HG03342 (cell line): ENCODE results near the gene HNRNPUL1.
"Not testable (repeated sequence)": the region's sequence is repeated elsewhere in the genome, so short reads cannot be mapped to it uniquely, and the experiment has no call there.

Source experiments
- ATAC-seq: cut with Tn5 transposase; IDR thresholded peaks from one replicate; pipeline ENCODE4 v1.9.1; 2021; ENCODE audit warnings: mild to moderate bottlenecking, moderate library complexity; ENCODE audit not compliant: unreplicated experiment

Gene HNRNPUL1

DNA sequence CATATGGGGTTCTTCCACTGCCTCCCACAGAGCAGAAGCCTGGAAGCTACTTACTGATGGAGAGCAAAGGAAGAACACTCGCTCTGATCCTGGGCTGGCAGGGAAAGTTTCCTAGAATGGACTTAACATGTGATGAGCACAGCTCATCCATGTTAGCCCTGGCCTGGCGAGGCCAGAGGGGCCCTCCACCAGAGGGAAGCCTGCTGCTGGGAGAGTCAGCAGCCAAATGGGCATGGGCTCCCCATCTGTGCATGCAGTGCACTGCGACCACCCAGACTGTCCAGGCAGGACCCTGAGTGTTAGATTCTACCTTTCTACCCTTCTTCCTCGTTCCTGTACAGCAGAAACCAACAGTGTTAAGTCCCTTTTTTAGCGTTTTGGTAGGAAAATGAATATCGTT lies 8.9 kb downstream of the HNRNPUL1 start:
- ATAC-seq, result no peak

DNA sequence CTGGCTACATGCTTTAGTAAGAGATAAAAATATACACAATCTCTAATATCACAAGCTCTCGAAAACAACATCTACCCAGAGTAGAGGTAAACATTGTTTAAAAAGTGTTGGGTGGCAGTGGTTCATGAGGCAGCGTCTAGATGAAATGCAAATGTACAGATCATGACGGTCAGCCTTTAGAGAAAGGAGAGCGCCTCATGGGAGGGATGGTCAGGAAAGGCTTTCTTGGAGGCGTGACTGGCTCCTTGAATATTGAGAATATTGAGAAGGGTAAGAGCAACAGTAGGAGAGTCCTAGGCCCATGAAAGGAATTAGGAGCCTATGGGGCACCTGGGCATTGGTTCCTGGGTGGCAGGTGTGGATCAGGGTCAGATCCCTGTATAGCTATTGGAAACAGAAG lies 10.6 kb downstream of the HNRNPUL1 start:
- no peak for ATAC-seq

DNA sequence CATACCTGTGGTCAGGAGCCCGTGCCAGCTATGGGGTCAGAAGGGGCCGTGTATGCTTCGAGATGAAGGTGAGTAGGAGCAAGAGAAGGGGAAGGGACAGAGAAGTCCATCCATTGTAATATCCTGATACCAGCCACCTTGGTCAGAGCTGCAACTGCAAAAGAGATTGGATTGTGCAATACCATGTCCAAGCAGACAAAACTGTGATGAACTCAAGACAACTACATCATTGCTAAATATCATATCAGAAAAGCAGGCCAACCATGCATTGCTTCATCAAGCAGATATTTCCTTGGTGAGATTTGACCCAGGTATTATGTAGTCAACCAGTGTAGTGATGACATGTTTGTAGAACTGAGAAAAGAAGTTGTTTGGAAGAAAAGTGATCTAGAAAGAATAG lies 12.1 kb downstream of the HNRNPUL1 start:
- ATAC-seq, result no peak

DNA sequence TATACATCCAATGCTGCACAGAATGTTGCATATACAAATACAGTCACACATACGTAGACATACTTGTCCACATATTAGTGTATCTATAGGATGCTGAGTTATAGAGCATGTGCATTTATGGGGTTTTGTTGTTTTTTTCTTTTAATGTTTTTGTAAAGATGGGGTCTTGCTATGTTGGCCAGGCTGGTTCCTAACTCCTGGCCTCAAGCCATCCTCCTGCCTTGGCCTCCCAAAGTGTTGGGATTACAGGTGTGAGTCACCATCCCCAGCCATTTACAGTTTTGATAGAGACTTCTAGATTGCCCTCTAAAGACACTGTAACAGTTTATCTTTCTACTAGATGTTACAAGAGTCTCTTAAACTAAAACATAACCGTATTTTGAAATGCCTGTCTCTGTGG lies 14.3 kb downstream of the HNRNPUL1 start:
- no peak for ATAC-seq

DNA sequence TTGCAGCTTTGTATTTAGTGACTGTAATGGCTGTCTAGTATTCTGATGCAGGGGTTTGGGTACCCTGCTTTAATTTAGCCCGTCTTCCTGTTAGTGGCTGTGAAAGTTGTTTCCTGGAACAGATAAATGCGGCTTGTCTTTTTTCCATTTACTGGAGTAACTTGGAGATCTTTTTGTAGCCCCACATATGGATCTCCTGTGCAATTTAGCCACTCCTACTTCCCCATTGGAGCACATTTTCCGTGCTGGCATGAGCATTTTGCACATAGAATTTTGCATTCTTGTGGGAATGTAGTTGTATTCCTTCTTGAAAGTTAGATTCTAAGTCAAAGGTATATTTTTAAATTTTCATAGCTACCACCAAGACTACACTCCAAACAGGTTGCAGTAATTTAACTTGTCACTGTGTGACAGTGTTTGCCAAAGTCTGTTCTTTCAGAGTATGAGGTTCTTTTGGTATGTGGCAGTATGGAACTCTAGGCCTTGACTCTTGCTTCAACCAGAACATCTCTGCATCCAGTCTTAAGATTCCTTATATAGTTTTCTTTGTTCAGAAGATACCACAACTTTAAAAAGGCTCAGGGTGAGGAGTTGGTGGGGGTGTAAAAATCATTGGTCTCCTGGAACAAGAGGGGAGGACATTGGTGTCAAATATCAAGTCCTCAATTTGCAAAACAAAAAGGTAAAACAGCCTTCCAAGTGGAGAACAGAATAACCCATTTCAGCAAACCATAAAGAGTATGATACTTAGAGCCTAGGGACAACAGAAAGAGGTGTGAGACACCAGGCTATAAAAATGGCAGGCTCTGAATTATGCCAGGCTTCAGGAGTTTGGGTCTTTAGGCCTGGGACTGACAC lies 24.7 kb downstream of the HNRNPUL1 start:
- no peak for ATAC-seq

DNA sequence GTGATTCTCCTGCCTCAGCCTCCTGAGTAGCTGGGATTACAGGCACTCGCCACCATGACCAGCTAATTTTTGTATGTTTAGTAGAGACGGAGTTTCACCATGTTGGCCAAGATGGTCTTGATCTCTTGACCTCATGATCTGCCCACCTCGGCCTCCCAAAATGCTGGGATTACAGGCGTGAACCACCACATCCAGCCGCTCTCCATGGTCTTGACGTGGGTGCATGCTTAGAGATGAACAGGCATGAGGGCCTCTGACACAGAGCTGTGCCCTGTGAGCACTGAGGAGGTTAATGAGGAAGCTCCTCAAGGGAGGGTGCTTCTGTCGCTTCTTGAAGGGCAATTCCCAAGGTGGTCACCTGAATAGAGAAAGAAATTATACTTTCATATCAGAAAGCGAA lies 25.6 kb downstream of the HNRNPUL1 start:
- ATAC-seq, result not testable (repeated sequence)

DNA sequence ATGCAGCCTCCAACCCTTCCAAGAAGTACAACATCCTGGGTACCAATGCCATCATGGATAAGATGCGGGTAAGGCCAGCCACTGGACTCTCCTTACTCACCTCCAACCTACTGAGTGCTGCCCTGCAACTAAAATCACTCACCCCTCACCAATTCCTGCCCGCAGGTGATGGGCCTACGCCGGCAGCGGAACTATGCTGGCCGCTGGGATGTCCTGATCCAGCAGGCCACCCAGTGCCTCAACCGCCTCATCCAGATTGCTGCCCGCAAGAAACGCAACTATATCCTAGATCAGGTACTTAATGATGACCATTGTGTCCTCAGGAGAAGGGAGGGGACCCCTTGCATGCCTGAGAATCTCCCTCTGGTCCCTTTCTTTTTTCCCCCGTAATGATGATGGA lies 30.2 kb downstream of the HNRNPUL1 start:
- no peak for ATAC-seq

DNA sequence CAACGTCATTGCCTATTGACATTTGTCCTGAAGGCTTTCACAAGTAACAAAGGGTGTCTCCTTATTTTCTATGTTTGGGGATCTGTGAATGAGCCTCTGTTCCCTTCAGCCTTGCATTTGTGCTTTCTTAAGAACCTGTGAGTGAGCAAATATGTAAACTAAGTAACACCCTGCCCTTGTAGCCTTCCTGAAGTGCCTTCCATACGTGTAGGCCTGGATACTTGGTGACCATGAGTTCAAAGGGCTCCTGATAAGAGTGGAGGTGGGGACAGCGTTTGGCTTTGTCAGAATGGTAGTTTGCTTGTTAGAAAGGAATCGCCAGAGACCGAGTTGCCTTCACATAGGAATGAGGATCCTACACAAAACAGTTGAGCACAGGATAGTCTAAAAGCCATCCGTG lies 31.3 kb downstream of the HNRNPUL1 start:
- no peak for ATAC-seq

DNA sequence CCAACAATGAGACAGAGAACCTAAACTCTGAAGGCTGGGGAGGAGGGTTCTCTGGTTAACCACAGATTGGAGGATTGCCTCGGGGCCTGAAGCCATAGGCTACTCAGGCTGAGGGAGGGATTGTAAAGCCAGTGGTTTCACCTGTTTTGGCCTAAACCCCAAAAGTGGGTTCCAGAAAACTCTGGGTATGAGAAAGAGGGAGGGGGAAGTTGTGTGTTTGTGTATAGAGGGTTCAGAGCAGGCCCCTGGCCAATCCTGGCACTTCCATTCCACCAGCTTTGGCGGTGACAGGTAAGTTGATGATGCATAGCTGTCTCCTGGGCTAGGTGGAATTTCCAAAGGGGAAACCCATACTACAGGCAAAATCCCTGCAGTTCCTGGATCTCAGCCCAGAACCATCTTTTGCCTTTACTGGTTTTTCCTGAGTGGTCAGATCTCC lies 32.3 kb downstream of the HNRNPUL1 start:
- no peak for ATAC-seq

DNA sequence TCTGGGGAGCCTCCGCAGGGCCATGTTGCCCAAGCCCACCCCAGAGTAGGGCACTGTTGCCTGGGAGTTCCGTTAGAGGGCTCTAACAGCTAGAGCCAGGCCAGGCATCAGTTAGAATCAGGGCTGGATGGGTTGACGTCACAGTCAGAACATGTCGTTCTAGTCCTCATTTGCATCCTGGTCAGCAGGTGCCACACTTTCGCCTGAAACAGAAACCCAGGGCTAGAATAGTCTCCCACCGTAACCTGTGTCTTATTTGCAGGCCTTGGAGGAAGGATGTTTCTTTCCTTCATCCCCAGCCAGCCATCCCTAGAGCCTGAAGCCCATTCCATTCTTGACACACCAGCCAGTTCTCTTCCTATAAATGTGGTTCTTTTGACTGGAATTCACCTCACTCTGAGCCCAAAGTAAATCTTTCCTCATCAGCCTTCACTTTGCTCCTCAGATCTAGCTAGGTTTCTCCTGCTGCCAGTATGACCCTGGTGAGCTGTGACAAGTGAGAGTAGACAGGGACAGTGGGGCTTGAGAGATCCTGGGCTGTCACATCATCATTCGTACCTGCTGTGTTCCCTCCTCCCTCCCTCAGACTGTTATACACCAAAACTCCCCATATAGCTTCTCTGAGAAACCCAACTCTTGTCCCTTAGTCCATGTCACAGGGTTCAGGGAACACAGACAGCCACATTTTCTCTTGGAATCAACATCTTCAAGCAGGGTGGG lies 33.6 kb downstream of the HNRNPUL1 start:
- peak; percentile 69 for ATAC-seq

DNA sequence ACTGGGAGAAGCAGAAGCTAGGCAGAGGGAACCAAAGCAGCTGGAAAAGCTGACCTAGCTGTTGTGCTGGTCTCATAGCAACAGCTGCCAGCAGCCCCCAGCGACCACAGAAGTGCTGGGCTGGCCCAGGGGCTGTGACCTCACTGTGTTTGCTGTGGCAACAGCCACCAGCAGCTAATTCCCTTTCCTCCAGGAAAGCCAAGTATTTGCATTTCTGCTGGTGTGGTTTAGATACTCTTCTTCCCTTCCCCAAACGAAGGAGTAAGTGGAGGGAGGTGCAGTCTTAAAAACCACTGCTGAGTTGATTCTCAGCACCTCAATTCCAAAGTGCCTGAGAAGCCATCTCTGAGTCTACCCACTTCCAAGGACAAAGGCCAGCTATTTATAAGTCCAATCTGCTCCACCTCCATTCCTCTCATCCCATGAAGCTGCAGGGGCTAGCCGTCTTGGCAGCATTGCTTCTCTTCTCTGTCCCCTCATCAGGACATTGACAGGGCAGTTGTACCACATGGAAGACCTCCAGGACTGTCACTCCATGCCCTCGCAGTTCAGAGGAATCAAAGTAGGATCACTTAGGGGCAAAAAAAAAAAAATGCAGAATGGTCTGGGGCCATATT lies 34.3 kb downstream of the HNRNPUL1 start:
- ATAC-seq, result peak; percentile 38

DNA sequence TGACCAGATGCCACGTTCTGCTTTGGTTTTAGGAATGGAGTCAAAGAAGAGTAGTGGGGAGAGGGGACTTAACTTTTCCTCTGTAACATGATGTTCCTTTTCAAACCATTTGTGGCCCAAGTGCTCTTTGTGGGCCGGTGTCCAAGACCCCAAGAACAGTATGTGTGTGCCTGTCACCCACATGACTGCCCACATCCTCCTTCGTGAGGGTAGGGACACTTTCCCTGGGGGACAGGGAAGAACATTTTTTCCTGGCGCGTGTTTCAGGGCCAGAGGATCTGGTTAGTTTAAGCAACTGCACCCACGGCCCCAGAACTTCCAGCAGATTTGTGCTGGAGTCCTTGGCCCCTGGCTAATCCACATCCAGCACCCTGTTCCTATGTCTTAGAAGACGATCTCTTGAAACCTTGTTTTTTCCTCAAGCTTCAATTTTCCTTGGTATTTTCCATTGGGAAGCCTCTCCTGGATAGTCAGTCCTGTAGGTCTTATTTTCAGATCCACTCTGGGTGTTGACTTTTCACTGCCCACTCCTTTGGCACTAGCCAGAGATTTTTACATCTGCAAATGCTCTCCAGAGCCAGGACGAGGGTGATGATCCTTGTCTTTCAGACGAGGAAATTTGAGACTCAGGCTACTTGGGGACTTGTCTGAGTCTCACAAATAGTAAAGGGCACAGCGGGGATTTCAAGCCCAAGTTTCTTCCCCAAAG lies 35.0 kb downstream of the HNRNPUL1 start:
- no peak for ATAC-seq

DNA sequence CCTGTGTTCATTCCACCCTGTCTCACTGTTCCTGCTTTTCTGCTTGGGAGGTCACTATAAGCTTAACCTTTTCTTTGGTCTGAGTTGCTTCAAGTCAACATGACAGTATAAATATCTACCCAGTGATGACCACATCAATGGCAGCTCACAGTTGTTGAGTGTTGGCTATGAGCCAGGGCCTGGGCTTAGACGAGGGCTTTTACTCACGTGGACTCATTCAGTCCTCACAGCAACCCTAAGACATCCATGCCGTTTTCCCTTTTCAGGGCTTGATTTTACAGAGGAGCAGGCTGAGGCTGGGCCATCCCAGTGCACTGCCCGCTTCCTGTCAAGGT lies 35.5 kb downstream of the HNRNPUL1 start:
- ATAC-seq, result no peak

DNA sequence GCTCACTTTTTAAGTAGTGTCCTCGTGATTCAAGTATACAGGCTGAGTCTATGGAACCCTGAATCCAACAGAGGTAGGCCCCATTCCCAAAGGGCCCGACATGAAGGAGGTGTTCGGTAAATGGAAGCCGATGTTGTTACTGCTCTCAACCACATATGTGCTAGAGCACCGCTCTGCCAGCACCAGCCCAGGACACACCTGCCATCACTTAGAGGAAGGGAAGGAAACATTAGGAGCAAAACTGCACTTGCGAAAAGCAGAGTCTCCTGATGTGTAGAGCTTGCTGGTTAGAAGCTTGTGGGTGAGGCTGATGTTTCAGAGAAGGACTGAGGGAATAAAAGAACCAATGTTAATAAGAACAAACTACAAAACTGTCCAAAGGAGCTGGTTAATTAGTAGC lies 36.4 kb downstream of the HNRNPUL1 start:
- no peak for ATAC-seq

DNA sequence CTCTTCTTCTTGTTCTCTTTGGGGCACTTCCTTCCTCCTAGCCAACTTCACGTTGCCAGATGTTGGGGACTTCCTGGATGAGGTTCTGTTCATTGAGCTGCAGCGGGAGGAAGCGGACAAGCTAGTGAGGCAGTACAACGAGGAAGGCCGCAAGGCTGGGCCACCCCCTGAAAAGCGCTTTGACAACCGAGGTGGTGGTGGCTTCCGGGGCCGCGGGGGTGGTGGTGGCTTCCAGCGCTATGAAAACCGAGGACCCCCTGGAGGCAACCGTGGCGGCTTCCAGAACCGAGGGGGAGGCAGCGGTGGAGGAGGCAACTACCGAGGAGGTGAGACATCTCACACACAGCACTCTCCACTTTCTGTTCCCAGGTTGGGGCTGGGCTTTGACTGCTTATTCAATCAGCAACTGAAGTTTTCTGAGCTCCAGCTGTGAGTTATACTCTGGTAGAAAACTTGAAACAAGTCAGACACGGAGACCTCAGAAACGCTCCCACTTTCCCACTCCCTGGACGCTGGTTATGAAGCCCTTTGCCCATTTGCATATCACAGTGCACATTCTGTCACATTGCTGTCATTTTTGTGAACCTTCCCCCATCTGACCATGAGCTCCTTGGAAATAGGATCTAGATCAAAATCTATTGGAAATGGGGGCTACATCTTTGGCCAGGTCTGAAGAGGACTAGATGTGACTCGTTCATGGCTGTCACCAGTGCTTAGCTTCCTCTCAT lies 38.6 kb downstream of the HNRNPUL1 start:
- no peak for ATAC-seq

DNA sequence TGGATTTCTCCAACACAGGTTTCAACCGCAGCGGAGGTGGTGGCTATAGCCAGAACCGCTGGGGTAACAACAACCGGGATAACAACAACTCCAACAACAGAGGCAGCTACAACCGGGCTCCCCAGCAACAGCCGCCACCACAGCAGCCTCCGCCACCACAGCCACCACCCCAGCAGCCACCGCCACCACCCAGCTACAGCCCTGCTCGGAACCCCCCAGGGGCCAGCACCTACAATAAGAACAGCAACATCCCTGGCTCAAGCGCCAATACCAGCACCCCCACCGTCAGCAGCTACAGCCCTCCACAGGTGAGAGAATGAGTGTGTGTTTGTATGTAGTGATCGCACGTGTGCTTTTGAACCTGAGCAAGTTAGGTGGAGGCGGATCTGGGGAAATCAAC lies 39.8 kb downstream of the HNRNPUL1 start:
- ATAC-seq, result no peak

DNA sequence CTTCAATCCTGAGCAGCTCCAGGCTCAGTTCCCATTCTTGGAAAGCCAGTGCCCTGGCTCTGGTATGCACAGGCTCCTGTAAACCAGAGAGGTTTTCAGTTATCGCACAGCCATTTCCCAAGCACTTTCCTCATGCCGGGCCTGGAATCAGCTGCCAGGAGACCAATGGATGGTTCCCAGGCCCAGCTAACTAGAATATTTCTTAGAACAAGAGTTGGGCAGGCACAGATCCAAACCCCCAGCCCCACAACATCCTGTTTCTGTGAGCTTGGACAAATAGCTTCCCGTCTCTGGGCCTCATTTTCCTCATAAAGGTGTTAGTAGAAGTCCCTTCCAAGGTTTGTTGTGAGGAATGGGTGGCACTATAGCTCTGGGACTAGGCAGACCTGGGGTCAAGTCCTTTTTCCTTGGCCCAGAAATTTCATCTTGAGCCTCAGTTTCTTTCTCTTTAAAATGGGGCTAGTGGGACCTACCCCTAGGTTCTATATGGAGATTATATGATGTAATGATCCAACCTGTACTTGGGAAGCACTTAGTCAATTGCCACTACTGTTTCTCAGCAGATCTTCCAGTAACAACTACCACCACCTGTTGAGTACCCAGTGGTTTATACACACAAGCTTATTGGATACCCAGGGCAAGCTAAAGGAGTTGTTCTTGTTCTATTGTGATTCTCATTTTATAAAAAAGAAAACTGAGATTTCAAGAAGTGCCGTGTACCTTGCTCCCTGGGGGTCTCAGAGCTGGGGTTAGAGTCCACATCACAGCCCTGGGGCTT lies 40.7 kb downstream of the HNRNPUL1 start:
- ATAC-seq, result no peak

DNA sequence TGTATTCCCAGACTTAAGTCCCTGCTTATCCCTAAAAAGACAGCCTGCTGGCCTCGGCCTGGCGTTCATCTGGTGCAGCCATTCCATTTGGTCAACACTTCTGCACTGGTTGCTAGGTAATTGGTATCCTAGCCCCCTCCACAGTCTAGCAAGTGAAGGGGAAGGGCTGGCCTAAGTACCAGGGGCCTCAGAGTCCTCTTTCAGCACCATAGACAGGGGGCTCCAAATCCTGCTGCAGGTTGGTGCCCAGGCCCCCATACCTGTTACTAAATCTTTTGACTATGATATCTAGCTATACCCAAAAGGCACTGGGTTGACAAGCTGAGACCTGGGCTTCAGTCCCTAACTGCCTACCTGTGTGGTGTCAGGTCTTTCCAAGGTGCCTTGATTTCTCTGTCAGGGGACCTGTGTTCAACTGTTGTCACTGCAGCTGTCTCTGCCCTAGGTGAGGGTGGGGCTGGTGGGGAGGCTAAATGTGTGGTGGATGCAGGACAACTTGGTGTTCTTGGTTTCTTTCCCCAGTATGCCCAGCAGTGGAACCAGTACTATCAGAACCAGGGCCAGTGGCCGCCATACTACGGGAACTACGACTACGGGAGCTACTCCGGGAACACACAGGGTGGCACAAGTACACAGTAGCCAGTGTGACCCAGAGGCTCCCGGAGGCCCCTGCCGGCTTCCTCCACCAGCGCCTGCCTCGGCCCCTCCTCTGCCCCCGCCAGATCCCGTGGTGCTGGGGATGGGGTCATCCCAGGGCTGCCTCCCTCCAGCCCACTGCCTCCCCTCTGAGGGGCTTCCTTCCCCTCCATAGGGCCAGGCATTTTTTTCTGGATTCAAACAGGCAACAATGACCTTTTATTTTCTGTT lies 42.0 kb downstream of the HNRNPUL1 start:
- ATAC-seq, result no peak
